Uterus (tissue), 4 donors: ENCODE data around the gene ABCA6. TPM values are rescaled to one million over a fixed set of nuclear protein-coding genes. Genes with fewer than 3 reads are reported as not detected.

ENCODE experiments used
- DNase-seq, 2 donors: peaks; one replicate each; pipeline ENCODE4 v3.0.0-alpha.2; 2019 to 2020
- H3K27ac ChIP-seq, 2 donors: fragments of 200-600 bp; sonication (generic); 1 replicate in 1 of 2; 2 replicates in 1 of 2; pipeline ENCODE4 v1.5.1; 2016 to 2018
- H3K27me3 ChIP-seq, 2 donors: fragments of 200-600 bp; sonication (generic); one replicate each; pipeline ENCODE4 v1.5.1; 2018 to 2019; ENCODE audit warnings: control low read depth in 1 of 2
- H3K36me3 ChIP-seq, 2 donors: fragments of 200-600 bp; sonication (generic); one replicate each; pipeline ENCODE4 v1.5.1; 2019; ENCODE audit warnings: control low read depth in 1 of 2
- H3K4me1 ChIP-seq, 2 donors: fragments of 200-600 bp; sonication (generic); one replicate each; pipeline ENCODE4 v1.5.1; 2018 to 2019; ENCODE audit warnings: control low read depth in 1 of 2
- H3K4me3 ChIP-seq, 2 donors: fragments of 200-600 bp; sonication (generic); 1 replicate in 1 of 2; 2 replicates in 1 of 2; pipeline ENCODE4 v1.5.1; 2018 to 2019; ENCODE audit warnings: mild to moderate bottlenecking in 1 of 2
- H3K9me3 ChIP-seq, 2 donors: fragments of 200-600 bp; sonication (generic); one replicate each; pipeline ENCODE4 v1.5.1; 2019; ENCODE audit warnings: control low read depth in 1 of 2
- POLR2A ChIP-seq, 2 donors: fragments of 450-650 bp; IDR thresholded peaks; one replicate each; pipeline ENCODE4 v1.6.1; 2016; ENCODE audit warnings: antibody characterized with exemption in 2 of 2, mild to moderate bottlenecking in 1 of 2, moderate library complexity in 1 of 2
- intact Hi-C: fragments of 100-400 bp; cut with DNase I; formaldehyde crosslinking; loops from one replicate; pipeline ENCODE4 v1.15.1; 2023; ENCODE audit warnings: low total_unique reads
- microRNA-seq: library from miRNA; unstranded; fragments of <30 nt; microRNA quantifications from one replicate; pipeline ENCODE4, GENCODE V29; 2016; ENCODE audit warnings: borderline microRNAs expressed, borderline replicate concordance
- small RNA-seq: library from RNA; depleted of rRNA; stranded (forward); fragments of <200 nt; gene quantifications from one replicate; pipeline ENCODE3, GENCODE V24; 2016
- total RNA-seq, 4 donors: library from RNA; depleted of rRNA in 3 of 4; stranded (reverse); fragments of >200 nt in 3 of 4; gene quantifications; one replicate each; pipeline versions ENCODE4 v1.1.0 to v1.2.4, GENCODE V29; 2014 to 2023
- TF ChIP-seq, protein P1 (sequence below), 4 experiments: fragments of 200-600 bp in 2 of 4; fragments of 450-650 bp in 2 of 4; sonication (generic) in 2 of 4; IDR thresholded peaks; one replicate each; pipeline ENCODE4 v1.5.1; 2016 to 2019; ENCODE audit warnings: antibody characterized with exemption in 4 of 4, mild to moderate bottlenecking in 2 of 4, moderate library complexity in 1 of 4
- donor health status: DM: yes; HTN: yes; CAD: no.

Gene ABCA6
- total RNA-seq, 4 donors from 2014 or later, result 13.5 to 65.6 (median 45.7) TPM

DNA sequence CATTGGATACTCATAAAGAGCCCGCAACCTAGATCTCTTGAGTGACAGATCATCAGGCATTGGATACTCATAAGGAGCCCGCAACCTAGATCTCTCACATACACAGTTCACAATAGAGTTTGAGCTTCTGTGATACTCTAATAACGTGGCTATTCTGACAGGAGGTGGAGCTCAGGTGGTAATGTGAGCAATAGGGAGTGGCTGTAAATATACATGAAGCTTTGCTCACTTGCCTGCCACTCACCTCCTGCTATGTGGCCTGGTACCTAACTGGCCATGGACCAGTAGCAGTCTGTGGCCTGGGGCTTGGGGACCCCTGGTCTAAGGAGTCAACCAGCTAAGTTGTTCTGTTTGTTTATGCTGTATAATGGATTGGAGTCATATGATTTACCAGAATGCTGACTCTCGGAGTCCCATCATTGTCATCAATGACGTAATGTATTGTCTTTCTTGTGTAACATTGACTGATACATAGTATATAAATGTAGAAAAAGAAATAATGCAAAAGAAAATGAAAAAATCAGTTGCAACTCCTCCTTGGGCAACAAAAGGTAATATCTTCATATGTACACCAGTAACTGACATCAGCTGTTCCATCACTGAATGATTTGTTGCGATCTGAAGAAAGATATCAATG, 98.5 kb downstream of the ABCA6 start:
- no peaks in the 10 kb centered on the region for H3K36me3 ChIP-seq
- DNase-seq, result no peak
- no peak overlapping the region for H3K4me3 ChIP-seq
- H3K27ac ChIP-seq, result no peak overlapping the region
- TF ChIP-seq POLR2A (IDR thresholded peaks at IDR 0.05), result no peak
- TF ChIP-seq, protein P1, sequence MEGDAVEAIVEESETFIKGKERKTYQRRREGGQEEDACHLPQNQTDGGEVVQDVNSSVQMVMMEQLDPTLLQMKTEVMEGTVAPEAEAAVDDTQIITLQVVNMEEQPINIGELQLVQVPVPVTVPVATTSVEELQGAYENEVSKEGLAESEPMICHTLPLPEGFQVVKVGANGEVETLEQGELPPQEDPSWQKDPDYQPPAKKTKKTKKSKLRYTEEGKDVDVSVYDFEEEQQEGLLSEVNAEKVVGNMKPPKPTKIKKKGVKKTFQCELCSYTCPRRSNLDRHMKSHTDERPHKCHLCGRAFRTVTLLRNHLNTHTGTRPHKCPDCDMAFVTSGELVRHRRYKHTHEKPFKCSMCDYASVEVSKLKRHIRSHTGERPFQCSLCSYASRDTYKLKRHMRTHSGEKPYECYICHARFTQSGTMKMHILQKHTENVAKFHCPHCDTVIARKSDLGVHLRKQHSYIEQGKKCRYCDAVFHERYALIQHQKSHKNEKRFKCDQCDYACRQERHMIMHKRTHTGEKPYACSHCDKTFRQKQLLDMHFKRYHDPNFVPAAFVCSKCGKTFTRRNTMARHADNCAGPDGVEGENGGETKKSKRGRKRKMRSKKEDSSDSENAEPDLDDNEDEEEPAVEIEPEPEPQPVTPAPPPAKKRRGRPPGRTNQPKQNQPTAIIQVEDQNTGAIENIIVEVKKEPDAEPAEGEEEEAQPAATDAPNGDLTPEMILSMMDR (IDR thresholded peaks at IDR 0.05), result no peak
- intact Hi-C loops, result no loop called here
- peaks cover 0 to 7% of the 10 kb centered on the region in 2 donors for H3K9me3 ChIP-seq
- no peaks in the 10 kb centered on the region for H3K27me3 ChIP-seq
- H3K4me1 ChIP-seq, result peaks cover 0 to 9% of the 10 kb centered on the region in 2 donors

DNA sequence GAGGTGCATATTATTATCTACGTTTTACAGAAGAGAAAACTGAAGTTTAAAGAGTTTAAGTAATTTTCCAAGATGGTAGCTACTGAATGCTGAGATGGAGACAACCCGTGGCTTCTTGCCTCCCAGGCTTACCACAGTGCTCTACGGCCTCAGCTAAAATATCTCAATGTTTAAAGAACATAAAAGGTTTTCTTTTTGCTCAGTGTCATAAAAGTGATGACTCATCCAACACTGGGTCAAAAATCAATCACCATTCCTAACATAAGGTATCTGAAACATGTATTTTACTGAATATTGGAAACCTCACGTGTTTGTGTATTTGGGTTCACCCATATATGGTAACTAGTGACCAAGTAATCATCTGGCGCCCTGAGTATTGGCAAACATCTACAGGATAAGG, 99.4 kb downstream of the ABCA6 start:
- TF ChIP-seq, protein P1 (IDR thresholded peaks at IDR 0.05), result no peak
- H3K36me3 ChIP-seq, result no peaks in the 10 kb centered on the region

DNA sequence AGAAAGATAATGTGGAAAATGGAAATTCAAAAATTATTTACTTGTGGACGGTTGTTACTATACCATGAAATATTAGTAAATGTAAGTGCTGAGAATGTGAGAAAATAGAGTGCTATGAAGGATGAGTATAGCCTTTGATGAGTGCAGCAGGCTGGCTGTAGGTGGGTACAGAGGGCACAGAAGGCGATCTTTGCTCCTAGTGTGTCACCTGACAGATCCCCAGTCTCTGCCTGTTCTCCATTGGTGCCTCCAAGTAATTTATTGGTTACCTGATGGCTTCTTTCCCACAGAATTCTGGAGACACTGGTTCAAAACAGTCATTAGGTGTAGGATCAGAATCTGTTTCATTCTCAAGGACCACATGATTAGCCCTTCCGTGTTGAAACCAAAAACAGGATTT, 109.9 kb downstream of the ABCA6 start:
- no peak for DNase-seq
- no peaks in the 10 kb centered on the region for H3K27me3 ChIP-seq
- H3K4me1 ChIP-seq, result no peaks in the 10 kb centered on the region
- TF ChIP-seq, protein P1 (IDR thresholded peaks at IDR 0.05), result no peak
- TF ChIP-seq POLR2A (IDR thresholded peaks at IDR 0.05), result no peak
- no peaks in the 10 kb centered on the region for H3K36me3 ChIP-seq
- intact Hi-C loops, result no loop called here
- H3K27ac ChIP-seq, result no peak overlapping the region
- H3K9me3 ChIP-seq, result no peaks in the 10 kb centered on the region
- H3K4me3 ChIP-seq, result no peak overlapping the region

More for the DNA sequence above, 99.4 kb downstream of the ABCA6 start:
- intact Hi-C loops, result no loop called here
- Histone ChIP-seq H3K4me3 (no peak overlapping the region), H3K27me3 (no peaks in the 10 kb centered on the region), H3K27ac (no peak overlapping the region), H3K9me3 (no peaks in the 10 kb centered on the region), H3K4me1 (peaks cover 0 to 9% of the 10 kb centered on the region in 2 donors)
- DNase-seq, result no peak

DNA sequence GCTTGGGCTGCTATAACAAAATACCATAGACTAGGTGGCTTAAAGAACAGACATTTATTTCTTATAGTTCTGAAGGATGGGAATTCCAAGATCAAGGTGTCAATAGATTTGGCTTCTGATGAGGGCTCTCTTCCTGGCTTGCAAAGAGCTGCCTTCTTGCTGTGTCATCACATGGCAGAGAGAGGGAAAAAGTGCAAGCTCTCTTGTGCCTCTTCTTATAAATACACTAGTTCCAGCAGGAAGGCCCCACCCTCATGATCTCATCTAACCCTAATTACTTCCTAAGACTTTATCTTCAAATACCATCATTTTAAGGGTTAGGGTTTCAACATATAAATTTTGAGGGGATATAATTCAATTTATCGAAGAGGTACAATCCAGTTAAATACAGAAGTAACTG, 111.5 kb downstream of the ABCA6 start:
- H3K4me3 ChIP-seq, result no peak overlapping the region
- DNase-seq, result no peak
- no peak overlapping the region for H3K27ac ChIP-seq

More for the DNA sequence above, 111.5 kb downstream of the ABCA6 start:
- H3K27me3 ChIP-seq, result no peaks in the 10 kb centered on the region
- no peaks in the 10 kb centered on the region for H3K9me3 ChIP-seq
- TF ChIP-seq, protein P1 (IDR thresholded peaks at IDR 0.05), result no peak
- TF ChIP-seq POLR2A (IDR thresholded peaks at IDR 0.05), result no peak
- intact Hi-C loops, result no loop called here
- H3K36me3 ChIP-seq, result no peaks in the 10 kb centered on the region
- no peaks in the 10 kb centered on the region for H3K4me1 ChIP-seq

Small RNAs within 50 kb of the gene (microRNA-seq; reads per million reads assigned to microRNA genes)
- gene MIR4524A (not detected), gene MIR4524B (not detected)

Small RNAs within 50 kb of the gene (small RNA-seq; reads per million reads assigned to genes)
- gene MIR4524B, result not detected

Other genes with a start within 250 kb of the ABCA6 start
- gene ABCA8, start 186.5 kb downstream of the ABCA6 start, total RNA-seq, result 10 to 100 TPM; 30.0 to 68.5 (median 42.8) TPM
- 10 to 100 TPM in 3 of 4 donors, 1 to 10 TPM in 1; 8.2 to 32.1 (median 18.4) TPM for gene ABCA9, start 81.0 kb downstream of the ABCA6 start, total RNA-seq
- gene ABCA10, start 86.9 kb upstream of the ABCA6 start, total RNA-seq, result 10 to 100 TPM; 11.1 to 32.8 (median 21.7) TPM
- 10 to 100 TPM in 3 of 4 donors, 1 to 10 TPM in 1; 5.9 to 50.9 (median 36.3) TPM for gene ABCA5, start 185.2 kb upstream of the ABCA6 start, total RNA-seq